Stimulated activated CD8-positive, alpha-beta memory T cell treated with anti-CD3 and anti-CD28 coated beads, Interleukin-7, amount 100 ng/mL, for 48 hours (primary cell): ENCODE data around the gene SPANXN1.
"Not testable (repeated sequence)": the region's sequence is repeated elsewhere in the genome, so short reads cannot be mapped to it uniquely, and the experiment has no call there.

ENCODE experiments used
- DNase-seq, 2 donors: peaks; one replicate each; pipeline ENCODE4 v3.0.0-alpha.2; 2020; ENCODE audit warnings: low read depth in 1 of 2; ENCODE audit errors: extremely low read depth in 1 of 2

SPANXN1 gene, protein sequence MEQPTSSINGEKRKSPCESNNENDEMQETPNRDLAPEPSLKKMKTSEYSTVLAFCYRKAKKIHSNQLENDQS

DNA sequence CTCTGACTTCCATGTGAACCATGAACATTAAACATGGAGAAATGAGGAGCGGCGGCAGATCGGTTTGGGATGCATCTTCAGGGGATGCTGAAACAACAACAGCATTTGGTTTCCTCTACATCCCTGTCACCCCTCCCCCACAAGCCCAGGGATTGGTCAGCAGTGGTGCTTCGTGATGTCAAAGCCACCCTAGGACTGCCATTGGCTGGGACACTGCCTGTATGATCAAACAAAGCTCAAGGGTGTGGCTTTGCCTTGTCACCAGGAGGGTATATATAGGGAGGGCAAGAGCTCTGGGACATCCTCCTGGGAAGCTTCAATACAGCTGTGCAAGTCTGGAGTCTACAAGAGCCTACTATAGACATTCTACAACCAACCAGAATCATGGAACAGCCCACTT is at the start of gene SPANXN1:
Gene SPANXN1, plus strand, starts transcription at position 301 of the 400 bp plus-strand sequence. Its CDS starts 84 bp downstream, at position 385.
- DNase-seq: not testable (repeated sequence)

DNA sequence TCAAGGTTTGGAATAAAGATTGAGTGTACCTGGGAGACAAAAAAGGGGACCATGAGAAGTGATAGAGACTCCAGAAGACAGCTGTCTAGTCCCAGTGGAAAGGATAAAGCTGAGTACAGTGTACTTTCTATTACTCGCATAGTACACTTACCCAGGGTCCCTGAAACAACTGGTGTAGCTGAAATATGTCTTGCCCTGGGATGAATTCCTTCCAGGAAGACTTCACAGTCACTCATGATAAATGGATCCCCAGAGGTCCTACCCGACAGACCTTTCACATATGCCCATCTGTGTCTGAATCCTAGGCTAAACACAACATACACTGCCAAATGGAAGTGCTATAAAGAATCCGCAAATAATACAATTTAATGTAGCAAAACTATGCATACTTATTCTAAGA is 48.2 kb upstream of the SPANXN1 start:
- no peak for DNase-seq

DNA sequence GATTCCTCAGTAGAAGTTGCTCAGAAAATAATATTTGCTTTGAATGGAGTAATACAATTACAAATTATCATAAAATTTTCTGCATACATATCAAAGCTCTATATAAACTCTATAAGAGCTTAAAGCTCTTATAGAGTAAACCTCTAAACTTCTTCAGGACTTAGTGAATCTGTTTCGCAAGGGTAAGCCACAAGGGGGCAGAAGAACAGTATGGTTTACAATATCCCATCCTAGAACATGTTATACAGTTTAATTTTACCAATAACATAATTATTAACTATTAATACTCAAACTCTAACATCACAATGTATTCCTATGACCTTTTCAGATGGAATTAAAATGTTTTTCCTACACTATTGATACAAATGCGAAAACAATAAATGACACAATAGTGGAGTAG is 33.8 kb upstream of the SPANXN1 start:
- DNase-seq: no peak

DNA sequence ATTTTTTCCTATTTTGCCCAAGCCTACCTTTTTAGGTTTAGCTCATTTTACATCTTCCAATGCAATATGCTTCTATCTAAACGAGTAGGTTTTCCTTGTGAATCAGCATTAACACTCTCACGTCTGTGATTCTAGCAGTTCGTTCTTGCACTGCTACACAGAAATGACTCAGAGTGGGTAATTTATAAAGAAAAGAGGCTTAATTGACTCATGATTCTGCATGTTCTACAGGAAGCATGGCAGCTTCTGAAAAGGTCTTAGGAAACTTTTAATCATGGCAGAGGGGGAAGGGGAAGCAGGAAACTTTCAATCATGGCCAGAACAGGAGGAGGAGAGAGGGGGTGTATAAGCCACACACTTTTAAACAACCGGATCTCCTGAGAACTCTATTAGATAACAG is 44.9 kb downstream of the SPANXN1 start:
- no peak for DNase-seq
